GM23248 (cell line): ENCODE results near the gene ABLIM3. TPM values are rescaled to one million over a fixed set of nuclear protein-coding genes. Genes with fewer than 3 reads are reported as not detected.

Experiments used
- DNase-seq: peaks from one replicate; pipeline ENCODE4 v3.0.0-alpha.2; 2015
- H2AFZ ChIP-seq: fragments of 200-600 bp; sonication (generic); 2 replicates; pipeline ENCODE4 v1.6.1; 2016; ENCODE audit warnings: antibody characterized with exemption
- H3F3A ChIP-seq: fragments of 200-600 bp; sonication (generic); 2 replicates; pipeline ENCODE4 v1.6.1; 2016; ENCODE audit warnings: mild to moderate bottlenecking, antibody characterized with exemption, mixed run types; ENCODE audit not compliant: insufficient read depth
- H3K27ac ChIP-seq: fragments of 200-600 bp; sonication (generic); 2 replicates; pipeline ENCODE4 v1.5.1; 2016; ENCODE audit warnings: mild to moderate bottlenecking
- H3K27me3 ChIP-seq: fragments of 200-600 bp; sonication (generic); replicated peaks from 2 replicates; pipeline ENCODE4 v1.6.1; 2016; ENCODE audit warnings: mild to moderate bottlenecking; ENCODE audit not compliant: insufficient read depth
- H3K36me3 ChIP-seq: fragments of 200-600 bp; sonication (generic); 2 replicates; pipeline ENCODE4 v1.6.1; 2016; ENCODE audit warnings: low read depth, mild to moderate bottlenecking
- H3K4me1 ChIP-seq: fragments of 200-600 bp; sonication (generic); 2 replicates; pipeline ENCODE4 v1.6.1; 2016; ENCODE audit warnings: mild to moderate bottlenecking; ENCODE audit not compliant: insufficient read depth
- H3K4me2 ChIP-seq: fragments of 200-600 bp; sonication (generic); one replicate; pipeline ENCODE4 v1.6.1; 2016; ENCODE audit warnings: mild to moderate bottlenecking; ENCODE audit not compliant: unreplicated experiment
- H3K4me3 ChIP-seq: fragments of 200-600 bp; sonication (generic); 2 replicates; pipeline ENCODE4 v1.5.1; 2016; ENCODE audit warnings: mild to moderate bottlenecking
- H3K79me2 ChIP-seq: fragments of 200-600 bp; sonication (generic); 2 replicates; pipeline ENCODE4 v1.6.1; 2016; ENCODE audit warnings: mild to moderate bottlenecking; ENCODE audit not compliant: insufficient read depth
- H3K9ac ChIP-seq: fragments of 200-600 bp; sonication (generic); 2 replicates; pipeline ENCODE4 v1.6.1; 2016; ENCODE audit warnings: mild to moderate bottlenecking
- H3K9me2 ChIP-seq: fragments of 200-600 bp; sonication (generic); 2 replicates; pipeline ENCODE4 v1.6.1; 2016; ENCODE audit warnings: mixed run types, mild to moderate bottlenecking, moderate library complexity; ENCODE audit not compliant: insufficient read depth
- H3K9me3 ChIP-seq: fragments of 200-600 bp; sonication (generic); one replicate; pipeline ENCODE4 v1.6.1; 2017; ENCODE audit warnings: low read depth
- H4K20me1 ChIP-seq: fragments of 200-600 bp; sonication (generic); 2 replicates; pipeline ENCODE4 v1.6.0; 2016; ENCODE audit not compliant: insufficient read depth
- EZH2 ChIP-seq: fragments of 200-600 bp; sonication (generic); IDR thresholded peaks from 2 replicates; pipeline ENCODE4 v1.6.1; 2018; ENCODE audit warnings: antibody characterized with exemption, mild to moderate bottlenecking; ENCODE audit not compliant: insufficient read depth, poor library complexity, severe bottlenecking
- EZH2phosphoT487 ChIP-seq: fragments of 200-600 bp; sonication (generic); IDR thresholded peaks from 2 replicates; pipeline ENCODE4 v1.6.1; 2018; ENCODE audit warnings: antibody characterized with exemption, moderate library complexity, mild to moderate bottlenecking, low read depth; ENCODE audit not compliant: insufficient read depth
- WGBS, 2 experiments: methylation state at CpG; one replicate each; pipeline ENCODE4 v1.1.6; 2015 to 2017; ENCODE audit warnings: low lambda C conversion rate in 2 of 2, low coverage in 1 of 2; ENCODE audit errors: missing lambda C conversion rate in 2 of 2; 5-methylcytosine and 5-hydroxymethylcytosine counted together
- in situ Hi-C: fragments of 300-500 bp; cut with MboI; formaldehyde crosslinking; loops from 2 replicates; pipeline ENCODE4 v1.15.0; 2020
- polyA plus RNA-seq: library from polyadenylated mRNA; unstranded; fragments of >200 nt; fragmentation: Nextera tagmentation; extraction: Ambion mirVana; gene quantifications from 2 replicates; pipeline ENCODE4 v1.2.1, GENCODE V29; 2016
- total RNA-seq: library from RNA; depleted of rRNA; stranded (reverse); fragments of >200 nt; shearing (Covaris generic); gene quantifications from 2 replicates; pipeline ENCODE4 v1.2.3, GENCODE V29; 2014

Gene ABLIM3
- total and polyA plus RNA-seq, 2 experiments from 2014 or later = 7.9 to 11.4 TPM

DNA sequence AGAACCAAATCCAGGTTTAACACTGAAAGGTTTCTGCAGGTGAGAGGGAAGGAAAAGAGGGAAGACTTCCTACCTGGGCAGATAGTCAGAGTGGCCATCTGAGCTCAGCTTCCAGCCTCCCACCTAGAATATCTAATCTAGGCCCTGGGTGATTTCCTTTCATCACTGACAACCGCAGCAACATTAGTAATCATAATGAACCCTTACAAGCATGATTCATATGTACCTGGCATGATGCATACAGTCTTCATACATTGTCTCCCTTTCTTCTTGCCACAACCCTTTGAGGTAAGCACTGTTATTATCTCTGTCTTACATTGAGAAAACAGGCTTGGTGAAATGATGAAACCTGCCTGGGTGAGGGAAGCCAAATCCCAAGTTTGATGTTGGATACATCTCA lies 143.9 kb downstream of the ABLIM3 start:
- TF ChIP-seq EZH2phosphoT487 = no peak
- no peak for TF ChIP-seq EZH2
- no peak for DNase-seq
- no peak overlapping the region for H3K27ac ChIP-seq
- no peaks in the 10 kb centered on the region for H3K36me3 ChIP-seq
- no peak overlapping the region for H3K4me3 ChIP-seq
- peaks cover 15% of the 10 kb centered on the region for H3K4me1 ChIP-seq
- no peak overlapping the region for H2AFZ ChIP-seq
- H3K9me2 ChIP-seq = no peaks in the 10 kb centered on the region
- no peaks in the 10 kb centered on the region for H3K9me3 ChIP-seq
- WGBS, 2 experiments = 57 to 67% methylated on average over 1 of the region's 1 CpG
- in situ Hi-C loops = no loop called here
- no peaks in the 10 kb centered on the region for H3K27me3 ChIP-seq
- no peaks in the 10 kb centered on the region for H3K79me2 ChIP-seq
- peaks cover 10% of the 10 kb centered on the region for H3F3A ChIP-seq
- peak overlapping the region; percentile 71 for H3K4me2 ChIP-seq
- H3K9ac ChIP-seq = no peak overlapping the region
- H4K20me1 ChIP-seq = no peaks in the 10 kb centered on the region

- H2AFZ ChIP-seq = no peak overlapping the region
- H3K79me2 ChIP-seq = no peaks in the 10 kb centered on the region
- no peak overlapping the region for H3K9ac ChIP-seq
- TF ChIP-seq EZH2phosphoT487 (no peak), EZH2 (no peak)
- no peaks in the 10 kb centered on the region for H4K20me1 ChIP-seq
- no peaks in the 10 kb centered on the region for H3K36me3 ChIP-seq
- no peak overlapping the region for H3K4me2 ChIP-seq
- H3K27ac ChIP-seq = no peak overlapping the region
- H3K9me2 ChIP-seq = no peaks in the 10 kb centered on the region
- WGBS, 2 experiments = 85 to 86% methylated on average over 8 of the region's 8 CpGs
- in situ Hi-C loops = no loop called here
- DNase-seq = no peak
- peaks cover 15% of the 10 kb centered on the region for H3K4me1 ChIP-seq
- H3K9me3 ChIP-seq = no peaks in the 10 kb centered on the region
- H3K4me3 ChIP-seq = no peak overlapping the region
- H3K27me3 ChIP-seq = no peaks in the 10 kb centered on the region
- H3F3A ChIP-seq = peaks cover 10% of the 10 kb centered on the region
Measured at GRCh38 chr5:149288436-149288835, 147.1 kb downstream of the ABLIM3 start.

DNA sequence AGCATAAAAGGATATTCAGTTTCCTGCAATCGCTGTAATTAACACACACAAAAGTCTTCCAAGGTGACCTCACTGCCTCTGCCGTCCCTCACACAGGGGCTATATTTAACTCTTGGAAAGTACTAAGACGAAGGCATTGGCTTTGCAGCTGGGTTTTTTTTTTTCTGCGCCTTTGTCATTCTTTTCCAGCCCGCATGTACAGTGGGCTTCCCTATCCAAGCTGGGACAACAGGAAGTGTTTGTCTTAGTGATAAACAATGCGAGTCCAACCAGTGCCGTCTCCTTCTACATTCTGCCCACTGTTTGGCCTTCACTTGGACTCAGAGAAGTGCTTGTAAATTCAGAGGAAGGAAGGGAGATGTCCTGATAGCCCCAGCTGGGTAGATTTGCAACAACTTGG lies 148.0 kb downstream of the ABLIM3 start:
- H3K4me2 ChIP-seq = no peak overlapping the region

DNA sequence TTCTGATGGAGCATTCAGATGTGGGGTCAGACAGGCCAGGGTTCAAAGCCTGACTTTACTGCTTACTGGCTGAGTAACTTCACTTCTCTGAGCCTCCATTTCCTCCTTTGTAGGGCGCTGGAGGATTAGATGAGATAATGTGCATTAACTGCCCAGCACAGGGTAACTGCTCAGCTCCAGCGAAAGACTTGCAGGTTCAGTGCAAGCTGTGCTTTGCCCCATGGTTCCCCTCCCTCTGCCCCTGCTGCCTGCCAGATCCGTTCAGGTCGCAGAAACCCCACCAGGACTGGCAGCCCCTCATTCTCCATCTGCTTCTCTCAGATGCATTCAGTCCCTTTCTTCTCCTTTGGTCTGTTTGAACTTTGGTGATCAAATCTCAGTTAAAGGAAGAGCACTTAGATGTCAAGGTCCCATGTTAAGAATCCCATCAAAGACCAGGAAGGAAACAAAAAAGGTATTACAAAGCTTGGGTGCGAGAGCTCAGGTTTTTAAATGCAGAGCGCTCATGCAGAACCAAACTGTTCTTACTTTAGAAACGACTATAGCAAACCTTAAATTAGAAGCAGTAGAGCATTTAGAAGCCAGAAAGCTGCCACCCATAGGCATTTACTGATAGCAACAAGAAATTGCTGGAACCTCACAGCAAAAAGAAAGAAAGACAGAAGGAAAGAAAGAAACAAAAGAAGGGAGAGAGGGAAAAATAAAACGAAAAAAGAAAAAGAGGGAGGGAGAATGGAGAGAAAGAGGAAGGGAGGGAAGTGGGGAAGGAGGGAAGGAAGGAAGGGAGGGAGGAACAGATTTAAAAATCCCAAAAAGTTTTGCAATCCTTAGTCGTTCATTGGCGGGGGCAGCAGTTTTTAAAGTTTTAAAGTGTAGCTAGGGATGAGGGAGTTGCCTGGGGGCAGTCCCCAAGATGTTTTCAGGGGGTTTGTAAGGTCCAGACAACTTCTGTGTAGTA lies 153.9 kb downstream of the ABLIM3 start:
- in situ Hi-C loops = no loop called here
- no peaks in the 10 kb centered on the region for H3F3A ChIP-seq
- TF ChIP-seq EZH2 (no peak), EZH2phosphoT487 (no peak)
- H3K36me3 ChIP-seq = no peaks in the 10 kb centered on the region
- no peak overlapping the region for H3K9ac ChIP-seq
- H3K79me2 ChIP-seq = no peaks in the 10 kb centered on the region
- no peak for DNase-seq
- no peak overlapping the region for H3K4me2 ChIP-seq
- peaks cover 5% of the 10 kb centered on the region; the same call in 1 of the 2 replicates for H3K27me3 ChIP-seq
- H3K9me2 ChIP-seq = no peaks in the 10 kb centered on the region
- no peaks in the 10 kb centered on the region for H3K9me3 ChIP-seq
- no peak overlapping the region for H3K4me3 ChIP-seq
- WGBS, 2 experiments = 62 to 63% methylated on average over 10 of the region's 10 CpGs
- H4K20me1 ChIP-seq = no peaks in the 10 kb centered on the region
- H3K27ac ChIP-seq = no peak overlapping the region
- H2AFZ ChIP-seq = no peak overlapping the region
- H3K4me1 ChIP-seq = no peaks in the 10 kb centered on the region

More for the DNA sequence above, 148.0 kb downstream of the ABLIM3 start:
- Histone ChIP-seq H3K9me3 (no peaks in the 10 kb centered on the region), H3K27ac (no peak overlapping the region), H4K20me1 (no peaks in the 10 kb centered on the region), H3K27me3 (peaks cover 5% of the 10 kb centered on the region; the same call in 1 of the 2 replicates), H2AFZ (no peak overlapping the region), H3F3A (peaks cover 6% of the 10 kb centered on the region), H3K4me1 (peaks cover 8% of the 10 kb centered on the region), H3K36me3 (no peaks in the 10 kb centered on the region), H3K9ac (no peak overlapping the region), H3K4me3 (no peak overlapping the region), H3K9me2 (no peaks in the 10 kb centered on the region), H3K79me2 (no peaks in the 10 kb centered on the region)
- TF ChIP-seq EZH2 = no peak
- DNase-seq = no peak
- 32 to 43% methylated on average over 6 to 7 of the region's 7 CpGs for WGBS, 2 experiments
- in situ Hi-C loops = no loop called here
